RWPE1 (cell line): ENCODE results near the gene DMD.

Experiments used
- CTCF ChIA-PET: fragments of 350-600 bp; sonication (Branson Sonifier 250); formaldehyde crosslinking; extraction: SDS; loops from one replicate; lab custom pipeline; 2021; lab: Yijun Ruan, JAX
- POLR2A ChIA-PET: fragments of 400-600 bp; formaldehyde crosslinking; extraction: SDS; loops from one replicate; lab custom pipeline; 2020; ENCODE audit warnings: antibody characterized with exemption; ENCODE audit not compliant: low non-redundant PET; lab: Yijun Ruan, JAX
- DNase-seq: peaks from one replicate; pipeline ENCODE4 v3.0.0; 2012; ENCODE audit warnings: low spot score
- H3K27ac ChIP-seq: fragments of 450-650 bp; 2 replicates; pipeline ENCODE4 v1.5.1; 2017
- CTCF ChIP-seq: fragments of 450-650 bp; conservative IDR thresholded peaks from 2 replicates; pipeline ENCODE4 v1.5.1; 2017; ENCODE audit warnings: low read depth, mild to moderate bottlenecking

The DMD gene

GRCh38 chrX:33171041-33171440 lies 40.3 kb downstream of the DMD start:
- no peak overlapping the region for H3K27ac ChIP-seq

GRCh38 chrX:33161829-33162228 lies 49.5 kb downstream of the DMD start:
- TF ChIP-seq CTCF, result no peak
- H3K27ac ChIP-seq, result no peak overlapping the region
- ChIA-PET POLR2A (no interaction called here), CTCF (interaction anchor here (0.7 kb wide), 1 partner anchor 274 kb away, joined by 3 read pairs; no protein-coding TSS in a partner anchor)
- no peak for DNase-seq

More at GRCh38 chrX:33171041-33171440, 40.3 kb downstream of the DMD start:
- no peak for DNase-seq
- POLR2A ChIA-PET, result no interaction called here
- TF ChIP-seq CTCF, result no peak
- CTCF ChIA-PET, result no interaction called here

GRCh38 chrX:33160273-33160672 lies 51.1 kb downstream of the DMD start:
- peak; percentile 3 for DNase-seq
- no peak for TF ChIP-seq CTCF
- POLR2A ChIA-PET, result no interaction called here
- no peak overlapping the region for H3K27ac ChIP-seq
- CTCF ChIA-PET, result no interaction called here

- CTCF ChIA-PET, result no interaction called here
- DNase-seq, result no peak
- POLR2A ChIA-PET, result no interaction called here
- no peak overlapping the region for H3K27ac ChIP-seq
- TF ChIP-seq CTCF, result no peak
Observed at GRCh38 chrX:33156152-33156726, 55.1 kb downstream of the DMD start.

GRCh38 chrX:33149580-33149979 lies 61.8 kb downstream of the DMD start:
- ChIA-PET POLR2A (interaction anchor here (0.7 kb wide), 1 partner anchor 14 kb away, joined by 4 read pairs; no protein-coding TSS in a partner anchor), CTCF (no interaction called here)
- no peak for TF ChIP-seq CTCF
- no peak for DNase-seq
- H3K27ac ChIP-seq, result no peak overlapping the region

GRCh38 chrX:33149085-33149484 lies 62.3 kb downstream of the DMD start:
- TF ChIP-seq CTCF, result no peak
- POLR2A ChIA-PET, result no interaction called here
- DNase-seq, result no peak
- H3K27ac ChIP-seq, result no peak overlapping the region
- CTCF ChIA-PET, result no interaction called here

GRCh38 chrX:33142331-33142730 lies 69.0 kb downstream of the DMD start:
- CTCF ChIA-PET, result no interaction called here

More at GRCh38 chrX:33142331-33142730, 69.0 kb downstream of the DMD start:
- no peak for TF ChIP-seq CTCF
- no peak overlapping the region for H3K27ac ChIP-seq
- POLR2A ChIA-PET, result no interaction called here
- DNase-seq, result no peak
